HepG2 (cell line): ENCODE measurements around the gene ABCB11. TPM values are rescaled to one million over a fixed set of nuclear protein-coding genes. Genes with fewer than 3 reads are reported as not detected.

Experiments used
- ATAC-seq: fragments of 200-7000 bp; cut with Tn5 transposase; 3 replicates; pipeline ENCODE4 v1.9.1; 2020; ENCODE audit warnings: mild to moderate bottlenecking, moderate library complexity
- BruUV-seq: library from RNA; stranded (reverse); fragments of 400-500 nt; replicated peaks from 2 replicates; lab custom pipeline; 2021; lab: Mats Ljungman, UMichigan
- CTCF ChIA-PET: fragments of 300-600 bp; formaldehyde crosslinking; extraction: SDS; loops from one replicate; lab custom pipeline; 2021; ENCODE audit warnings: low total read pairs, inconsistent platforms, low intra/inter-chr PET ratio; lab: Yijun Ruan, JAX
- POLR2A ChIA-PET: fragments of 350-600 bp; sonication (Branson Sonifier 250); formaldehyde crosslinking; loops from one replicate; lab custom pipeline; 2020; ENCODE audit warnings: antibody characterized with exemption, inconsistent platforms; lab: Yijun Ruan, JAX
- DNase-seq: peaks from one replicate; pipeline ENCODE4 v3.0.0-alpha.2; 2015; ENCODE audit warnings: low spot score
- FAIRE-seq: peaks from 3 replicates; lab custom pipeline; 2011; peaks lifted over from hg19 to GRCh38; lab: Jason Lieb, UNC
- H2AFZ ChIP-seq: one replicate; pipeline ENCODE4 v1.6.1; 2011; ENCODE audit warnings: low read length, inconsistent platforms
- H3K27ac ChIP-seq: fragments of 300-600 bp; 3 replicates; pipeline ENCODE4 v1.8.0; 2011; ENCODE audit warnings: mixed run types, mild to moderate bottlenecking, mixed read lengths, low read length, inconsistent platforms; ENCODE audit not compliant: insufficient read depth; ENCODE audit errors: extremely low read length
- H3K27me3 ChIP-seq, 2 experiments: fragments of 200-600 bp in 1 of 2; 2 replicates in 1 of 2; 3 replicates in 1 of 2; pipeline versions ENCODE4 v1.6.0 to v1.8.0; 2011; ENCODE audit warnings: low read length in 2 of 2, mild to moderate bottlenecking in 2 of 2, moderate library complexity in 2 of 2, inconsistent platforms in 1 of 2; ENCODE audit not compliant: insufficient read depth in 2 of 2, control insufficient read depth in 1 of 2
- H3K36me3 ChIP-seq, 2 experiments: fragments of 200-600 bp in 1 of 2; replicated peaks in 1 of 2; 2 replicates in 1 of 2; 3 replicates in 1 of 2; pipeline versions ENCODE4 v1.5.1 to v1.8.0; 2011; ENCODE audit warnings: low read length in 2 of 2, inconsistent platforms in 1 of 2; ENCODE audit not compliant: insufficient read depth in 2 of 2, control insufficient read depth in 1 of 2
- H3K4me1 ChIP-seq: 2 replicates; pipeline ENCODE4 v1.5.1; 2012; ENCODE audit warnings: low read length, inconsistent platforms; ENCODE audit not compliant: insufficient read depth
- H3K4me2 ChIP-seq: 2 replicates; pipeline ENCODE4 v1.6.0; 2011; ENCODE audit warnings: low read depth, low read length, inconsistent platforms
- H3K4me3 ChIP-seq, 3 experiments: fragments of 200-600 bp in 1 of 3; sonication (generic), shearing (Covaris generic) in 1 of 3; replicated peaks in 1 of 3; 2 replicates each; pipeline ENCODE4 v1.5.1; 2011 to 2016; ENCODE audit warnings: low read length in 3 of 3, inconsistent platforms in 2 of 3, low read depth in 2 of 3, mild to moderate bottlenecking in 2 of 3, control low read depth in 1 of 3, mixed read lengths in 1 of 3; ENCODE audit not compliant: insufficient read depth in 1 of 3
- H3K79me2 ChIP-seq: one replicate; pipeline ENCODE4 v1.6.1; 2011; ENCODE audit warnings: low read length, inconsistent platforms; ENCODE audit not compliant: insufficient read depth
- H3K9ac ChIP-seq: 2 replicates; pipeline ENCODE4 v1.6.0; 2011; ENCODE audit warnings: mild to moderate bottlenecking, low read depth, low read length, inconsistent platforms; ENCODE audit not compliant: insufficient read depth
- H3K9me3 ChIP-seq: 2 replicates; pipeline ENCODE4 v1.5.1; 2012; ENCODE audit warnings: mild to moderate bottlenecking, low read length
- H4K20me1 ChIP-seq: 2 replicates; pipeline ENCODE4 v1.6.0; 2011; ENCODE audit warnings: inconsistent platforms, mild to moderate bottlenecking, low read length, moderate library complexity; ENCODE audit not compliant: insufficient read depth
- CHD4 ChIP-seq: fragments of 200-600 bp; sonication (generic); IDR thresholded peaks from 2 replicates; pipeline ENCODE4 v1.7.0; 2017; ENCODE audit warnings: mild to moderate bottlenecking, low read length, borderline replicate concordance
- E2F1 ChIP-seq: sonication (generic); formaldehyde crosslinking; IDR thresholded peaks from 2 replicates; pipeline ENCODE4 v1.5.0; 2020; ENCODE audit warnings: missing genetic modification reagents
- HNRNPH1 ChIP-seq: fragments of 200-400 bp; formaldehyde crosslinking; optimal IDR thresholded peaks from 2 replicates; pipeline ENCODE3; 2017; ENCODE audit warnings: mild to moderate bottlenecking, low read depth, low read length
- KDM3A ChIP-seq: IDR thresholded peaks from 2 replicates; pipeline ENCODE4 v1.6.1; 2018; ENCODE audit warnings: low read depth, missing compliant biosample characterization
- NFIC ChIP-seq: IDR thresholded peaks from 2 replicates; pipeline ENCODE4 v1.6.1; 2012; ENCODE audit warnings: mild to moderate bottlenecking, low read length, inconsistent platforms
- SP1 ChIP-seq, 2 experiments: fragments of 450-650 bp in 1 of 2; sonication (generic) in 1 of 2; formaldehyde crosslinking in 1 of 2; IDR thresholded peaks; 2 replicates each; pipeline versions ENCODE4 v1.4.0 to v1.6.1; 2016 to 2020; ENCODE audit warnings: missing genetic modification reagents in 1 of 2
- YEATS2 ChIP-seq: sonication (generic); formaldehyde crosslinking; IDR thresholded peaks from 2 replicates; pipeline ENCODE4 v1.4.0; 2020; ENCODE audit warnings: missing genetic modification reagents, borderline replicate concordance
- ZNF253 ChIP-seq: sonication (generic); formaldehyde crosslinking; IDR thresholded peaks from 2 replicates; pipeline ENCODE4 v1.8.0; 2022; ENCODE audit warnings: mild to moderate bottlenecking, missing genetic modification reagents, borderline replicate concordance
- ZNF33B ChIP-seq: sonication (generic); formaldehyde crosslinking; IDR thresholded peaks from 2 replicates; pipeline ENCODE4 v1.5.1; 2020; ENCODE audit warnings: mild to moderate bottlenecking, missing genetic modification reagents
- ZNF572 ChIP-seq: sonication (generic); formaldehyde crosslinking; IDR thresholded peaks from 2 replicates; pipeline ENCODE4 v1.5.1; 2020; ENCODE audit warnings: mild to moderate bottlenecking, missing genetic modification reagents
- ZNF782 ChIP-seq: sonication (generic); formaldehyde crosslinking; IDR thresholded peaks from 2 replicates; pipeline ENCODE4 v1.4.0; 2020; ENCODE audit warnings: missing genetic modification reagents, mild to moderate bottlenecking, borderline replicate concordance
- WGBS: methylation state at CpG from one replicate; pipeline ENCODE4 v1.1.6; 2017; ENCODE audit warnings: low lambda C conversion rate; 5-methylcytosine and 5-hydroxymethylcytosine counted together
- in situ Hi-C: cut with HindIII; loops from 2 replicates; pipeline ENCODE4 v1.10.0; 2017; ENCODE audit warnings: low pct_unique_long_range_greater_than_20kb; ENCODE audit not compliant: extremely low pct_ligation_motif_present
- intact Hi-C: fragments of 100-400 bp; cut with micrococcal nuclease; formaldehyde crosslinking; loops from one replicate; pipeline ENCODE4 v1.10.0; 2022; ENCODE audit not compliant: unreplicated experiment
- polyA plus RNA-seq, 8 experiments: library from polyadenylated mRNA; depleted of rRNA in 3 of 8; stranded (reverse) in 7 of 8; unstranded in 1 of 8; fragments of >200 nt; fragmentation: Illumina TruSeq in 4 of 8; extraction: Trizol in 4 of 8; gene quantifications; 2 replicates each; pipeline versions ENCODE4 v1.2.1 to v1.2.3, GENCODE V29; 2011 to 2016; ENCODE audit warnings: low read depth in 4 of 8, missing spikeins in 1 of 8, mixed read lengths in 1 of 8; ENCODE audit not compliant: insufficient read depth in 1 of 8
- total RNA-seq, 5 experiments: library from RNA; depleted of rRNA; stranded (reverse); fragments of >200 nt; fragmentation: Illumina TruSeq; extraction: Trizol; gene quantifications; 2 replicates each; pipeline ENCODE4 v1.2.3, GENCODE V29; 2016; ENCODE audit warnings: low read depth in 1 of 5

ABCB11 gene
- total and polyA plus RNA-seq, 2 of the 13 experiments (the other 11 are each of a cell fraction or from before 2014, with no cell fraction given), result not detected

- ATAC-seq, result peak; percentile 51
- in situ Hi-C loops, result loop anchor here (25.0 kb wide), 1 partner anchor 771 kb away; no protein-coding TSS in a partner anchor
These were observed 123.0 kb downstream of the ABCB11 start for GRCh38 chr2:168907940-168908662.

More at GRCh38 chr2:168907940-168908662, 123.0 kb downstream of the ABCB11 start:
- ChIA-PET POLR2A (no interaction called here), CTCF (no interaction called here)
- H3K4me3 ChIP-seq, result no peak overlapping the region
- H3K9ac ChIP-seq, result no peak overlapping the region
- no peaks in the 10 kb centered on the region for H3K9me3 ChIP-seq
- FAIRE-seq, result no peak
- no peak for TF ChIP-seq HNRNPH1
- no peak for TF ChIP-seq ZNF33B (CRISPR knock-in tag)
- no peak for TF ChIP-seq KDM3A (CRISPR knock-in tag)
- TF ChIP-seq NFIC, result no peak
- TF ChIP-seq ZNF782 (CRISPR knock-in tag), result no peak
- TF ChIP-seq ZNF253, result no peak
- TF ChIP-seq YEATS2 (CRISPR knock-in tag), result no peak
- no peak for TF ChIP-seq ZNF572 (CRISPR knock-in tag)
- TF ChIP-seq SP1 (IDR thresholded peaks at IDR 0.05), result no peak
- no peak for TF ChIP-seq SP1 (CRISPR knock-in tag; IDR thresholded peaks at IDR 0.05)
- TF ChIP-seq CHD4, result no peak
- TF ChIP-seq E2F1 (CRISPR knock-in tag), result no peak
- 63% methylated on average over 8 of the region's 8 CpGs for WGBS
- H3K4me1 ChIP-seq, result no peaks in the 10 kb centered on the region
- no peak overlapping the region for H3K4me2 ChIP-seq
- no peak for DNase-seq
- H3K27me3 ChIP-seq, result peaks cover 5 to 53% of the 10 kb centered on the region in 2 experiments
- no TSS peak for BruUV-seq
- H3K27ac ChIP-seq, result no peak overlapping the region
- intact Hi-C loops, result no loop called here
- no peaks in the 10 kb centered on the region for H4K20me1 ChIP-seq
- H2AFZ ChIP-seq, result no peak overlapping the region
- no peaks in the 10 kb centered on the region for H3K79me2 ChIP-seq
- H3K36me3 ChIP-seq, result no peaks in the 10 kb centered on the region
